Fibroblast of upper back skin (primary cell): ENCODE results near the gene RBM5.
"Not testable (repeated sequence)": the region's sequence is repeated elsewhere in the genome, so short reads cannot be mapped to it uniquely, and the experiment has no call there.

Experiments used
- DNase-seq: peaks from one replicate; pipeline ENCODE4 v3.0.0-alpha.2; 2013

The RBM5 gene

GRCh38 chr3:50088725-50089608 is at the start of gene RBM5:
Gene RBM5, plus strand, starts transcription at chr3:50088919. Its CDS starts 1,516 bp downstream, at chr3:50090435.
- peak; percentile 92 for DNase-seq

DNA sequence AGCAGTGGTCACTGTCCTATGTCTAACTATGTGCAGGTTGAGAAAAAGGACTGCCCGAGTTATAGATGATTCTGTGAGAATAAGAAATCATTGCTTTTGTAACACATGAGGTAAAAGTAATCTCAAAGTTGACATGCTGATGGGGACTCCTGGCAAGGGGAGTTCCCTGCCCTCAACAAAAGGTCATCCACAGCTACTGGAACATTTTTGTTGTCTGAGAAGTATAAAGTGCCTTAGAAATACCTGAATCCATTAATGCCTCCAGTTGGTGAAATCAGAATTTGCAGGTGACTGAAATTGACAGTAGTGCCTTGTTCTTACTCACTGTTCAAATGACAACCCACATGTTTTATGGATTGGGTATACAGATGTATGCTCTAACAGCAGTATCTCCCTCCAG is 43.7 kb upstream of the RBM5 start:
- DNase-seq = no peak

- DNase-seq = no peak
These were observed 41.3 kb upstream of the RBM5 start for GRCh38 chr3:50047426-50047825.

DNA sequence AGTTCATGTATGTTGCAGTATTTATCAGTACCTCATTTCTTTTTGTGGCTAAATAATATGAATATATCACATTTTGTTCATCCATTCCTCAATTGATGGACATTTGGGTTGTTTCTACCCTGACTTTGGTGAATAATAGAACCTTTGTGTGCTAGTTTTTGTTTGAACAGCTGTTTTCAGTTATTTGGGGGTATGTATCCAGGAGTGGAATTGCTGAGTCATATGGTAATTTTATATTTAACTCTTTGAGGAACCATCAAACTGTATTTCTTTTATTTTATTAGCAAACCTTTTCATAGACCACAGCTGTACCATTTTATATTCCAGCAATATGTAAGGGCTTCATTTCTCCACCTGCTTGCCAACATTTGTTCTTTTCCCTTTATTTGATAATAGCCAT is 38.4 kb upstream of the RBM5 start:
- peak; percentile 86 for DNase-seq

DNA sequence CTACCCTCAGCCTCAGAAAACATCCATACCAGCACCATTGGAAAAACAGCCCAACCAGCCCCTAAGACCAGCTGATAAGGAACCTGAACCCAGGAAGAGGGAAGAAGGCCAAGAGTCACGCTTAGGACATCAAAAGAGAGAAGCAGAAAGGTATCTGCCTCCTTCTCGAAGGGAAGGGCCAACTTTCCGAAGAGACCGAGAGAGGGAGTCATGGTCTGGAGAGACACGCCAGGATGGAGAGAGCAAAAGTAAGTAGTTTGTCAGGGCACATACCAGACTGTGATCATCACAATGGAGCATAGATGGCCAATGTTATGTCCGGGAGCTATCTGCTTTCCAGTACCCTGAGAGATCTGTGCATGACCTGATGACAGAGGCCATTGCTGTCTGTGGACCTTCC is 31.0 kb upstream of the RBM5 start:
- DNase-seq = no peak

- peak; percentile 50 for DNase-seq
These were observed 20.6 kb upstream of the RBM5 start for GRCh38 chr3:50068134-50068533.

GRCh38 chr3:50078091-50078490 is 10.6 kb upstream of the RBM5 start:
- DNase-seq = no peak

DNA sequence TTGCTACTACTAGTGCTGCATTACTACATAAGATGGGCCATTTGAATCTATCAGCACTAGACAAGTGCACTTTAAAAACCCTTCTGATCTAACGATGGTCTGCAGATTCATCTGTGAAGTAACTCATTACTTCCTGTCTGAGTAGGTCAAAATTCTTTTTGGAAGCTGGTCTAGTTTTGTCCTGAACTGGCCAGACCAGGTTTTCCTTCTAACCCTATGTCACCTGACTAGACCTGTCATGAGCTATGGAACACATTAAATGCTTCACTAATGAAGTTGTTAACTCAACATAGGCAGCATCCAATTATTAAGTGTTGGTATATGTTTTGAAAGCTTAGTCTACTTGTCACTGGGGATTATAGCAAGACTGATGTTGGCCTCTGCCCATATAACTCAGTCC is 10.1 kb upstream of the RBM5 start:
- DNase-seq = no peak

GRCh38 chr3:50084951-50085350 is 3.8 kb upstream of the RBM5 start:
- DNase-seq = not testable (repeated sequence)

DNA sequence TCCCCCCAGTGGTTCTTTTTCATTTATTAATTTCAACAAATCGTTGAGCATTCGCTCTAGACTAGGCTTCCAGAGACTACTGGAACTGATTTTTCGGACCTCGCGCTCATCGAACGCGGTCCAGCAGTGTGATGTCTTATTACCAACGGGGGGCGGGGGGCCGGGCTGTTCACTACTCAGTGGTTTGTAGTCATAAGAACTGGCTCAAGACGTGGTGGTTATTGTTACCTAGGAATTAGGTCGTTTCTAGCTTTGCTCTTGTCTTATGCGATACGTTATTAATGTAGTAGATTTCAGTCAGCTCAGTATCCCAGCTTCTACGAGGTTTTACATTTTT is 858 bp downstream of the RBM5 start:
- peak; percentile 18 for DNase-seq

DNA sequence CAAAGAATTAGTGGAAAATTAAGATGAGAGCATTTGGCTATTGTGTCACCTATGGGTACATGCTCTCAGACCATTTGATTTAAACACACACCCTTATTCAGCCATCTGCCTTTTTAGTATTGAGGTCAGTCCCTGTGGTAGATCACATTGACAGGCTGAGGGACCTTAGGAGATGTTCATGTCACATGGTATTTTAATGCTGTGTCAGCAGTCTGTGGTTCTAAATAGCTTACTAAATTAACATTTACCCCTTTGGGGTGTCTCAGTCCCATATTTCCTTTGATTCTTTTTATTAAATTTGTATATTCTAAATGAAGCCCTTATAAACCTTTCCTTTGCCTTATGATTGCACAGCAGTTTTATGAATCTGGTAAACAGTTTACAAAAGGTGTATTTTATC is 2.3 kb downstream of the RBM5 start:
- no peak for DNase-seq

DNA sequence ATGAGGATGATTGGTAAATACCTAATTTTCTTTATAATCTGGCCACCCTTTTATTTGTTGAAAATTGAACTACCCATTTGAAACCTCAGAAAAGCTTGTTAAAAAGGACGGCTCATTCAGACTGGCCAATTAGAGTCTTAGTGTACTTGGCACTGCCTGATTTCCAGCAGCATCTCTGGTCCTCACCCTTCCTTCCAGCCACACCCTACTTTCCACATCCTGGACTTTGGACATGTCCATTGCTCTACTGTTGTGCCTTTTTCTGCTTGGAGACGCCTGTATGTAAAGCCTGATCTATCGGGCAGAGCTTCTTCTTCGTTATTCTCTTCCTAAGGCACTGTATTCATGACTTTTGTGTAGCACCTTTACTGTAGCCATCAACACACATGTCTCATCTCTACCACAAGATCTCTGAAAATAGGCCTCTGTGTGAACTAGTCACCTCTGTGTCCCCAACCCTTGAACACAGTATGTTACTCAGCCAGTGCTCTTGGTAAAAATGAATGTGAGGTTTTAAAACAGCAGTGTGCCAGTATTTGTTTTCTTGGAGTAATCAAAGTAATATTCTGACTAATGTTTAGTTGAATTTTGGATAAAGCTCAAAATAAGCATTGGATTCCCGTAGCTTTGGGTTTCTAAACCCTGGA is 6.8 kb downstream of the RBM5 start:
- DNase-seq = no peak

GRCh38 chr3:50100386-50100785 is 11.7 kb downstream of the RBM5 start:
- no peak for DNase-seq

GRCh38 chr3:50100956-50101845 is 12.5 kb downstream of the RBM5 start:
- DNase-seq = peak; percentile 28

- DNase-seq = no peak
These were observed 13.8 kb downstream of the RBM5 start for GRCh38 chr3:50102558-50102957.

DNA sequence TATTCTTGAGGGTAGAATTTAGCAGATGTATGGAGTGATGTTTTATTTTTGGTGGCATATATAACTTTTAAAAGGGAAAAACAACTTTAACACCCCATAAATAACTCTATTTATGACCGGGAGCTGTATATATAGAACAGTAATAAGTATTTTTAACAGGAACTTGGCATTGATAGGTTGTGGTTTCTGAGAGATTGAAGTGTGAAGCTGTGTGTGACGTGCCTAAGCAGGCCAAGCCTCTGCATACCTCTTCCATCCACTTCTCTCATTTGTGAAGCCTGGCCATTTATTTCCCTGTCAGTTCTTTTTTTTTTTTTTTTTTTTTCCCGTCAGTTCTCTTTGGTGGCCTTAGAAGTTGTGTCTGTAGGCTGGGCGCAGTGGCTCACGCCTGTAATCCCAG is 23.0 kb downstream of the RBM5 start:
- DNase-seq = no peak

DNA sequence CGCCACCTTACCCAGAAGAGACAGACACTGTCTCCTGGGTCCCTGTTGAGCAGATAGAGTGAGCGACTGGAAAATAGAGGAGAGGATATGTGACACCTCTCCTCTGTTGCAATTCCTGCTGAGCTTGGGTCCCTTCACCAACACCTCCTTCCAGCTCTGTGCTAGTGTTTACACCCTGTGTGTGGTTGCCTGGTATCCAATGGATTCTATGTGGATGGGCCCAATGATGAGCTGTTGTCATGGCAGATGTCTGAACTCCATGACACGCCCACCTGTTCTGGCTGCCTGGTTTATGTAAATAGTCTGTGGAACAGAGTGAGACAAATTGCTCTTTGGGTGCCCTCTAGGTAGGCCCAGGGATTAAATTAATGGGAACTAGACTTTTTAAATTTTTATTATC is 23.7 kb downstream of the RBM5 start:
- DNase-seq = no peak

DNA sequence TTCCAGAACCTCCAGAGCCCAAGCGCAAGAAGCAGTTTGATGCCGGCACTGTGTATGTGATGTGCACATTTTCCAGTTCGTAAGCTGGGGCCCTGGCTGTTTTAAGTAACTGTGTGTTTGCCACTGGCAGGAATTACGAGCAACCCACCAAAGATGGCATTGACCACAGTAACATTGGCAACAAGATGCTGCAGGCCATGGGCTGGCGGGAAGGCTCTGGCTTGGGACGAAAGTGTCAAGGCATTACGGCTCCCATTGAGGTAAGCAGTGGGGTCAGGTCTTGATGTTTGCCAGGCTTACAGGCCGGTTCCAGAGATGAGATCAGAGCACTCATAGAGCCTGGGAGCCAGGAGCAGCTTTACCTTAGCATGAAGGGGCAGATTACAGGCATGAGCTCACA is 28.4 kb downstream of the RBM5 start:
- DNase-seq = no peak

GRCh38 chr3:50118237-50118636 is 29.5 kb downstream of the RBM5 start:
- no peak for DNase-seq

DNA sequence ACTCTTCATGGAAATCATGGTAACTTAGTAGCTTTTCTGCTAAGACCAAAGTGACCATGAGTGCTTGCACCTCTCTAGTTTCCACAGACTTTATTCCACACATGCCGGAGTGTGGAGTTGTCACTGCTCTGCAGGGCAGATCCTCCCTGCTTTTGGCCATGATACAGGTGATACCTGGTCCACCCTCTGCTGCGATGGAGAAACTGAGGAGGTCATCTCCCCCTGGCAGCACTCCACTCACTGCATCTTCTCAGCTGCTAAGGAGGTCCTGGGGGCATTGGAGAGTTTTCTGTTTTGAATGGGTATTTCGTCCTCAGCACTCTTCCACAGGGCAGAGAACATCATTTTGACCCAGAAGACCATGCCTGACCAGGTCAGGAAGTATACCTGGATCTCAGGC is 31.1 kb downstream of the RBM5 start:
- no peak for DNase-seq

- DNase-seq = no peak
These were observed 31.8 kb downstream of the RBM5 start for GRCh38 chr3:50120364-50121071.

GRCh38 chr3:50121072-50122032 is 32.6 kb downstream of the RBM5 start:
- peak; percentile 75 for DNase-seq
